H7 (cell line): ENCODE data around the gene GALNTL6. TPM values are rescaled to one million over a fixed set of nuclear protein-coding genes. Genes with fewer than 3 reads are reported as not detected.

ENCODE experiments used
- DNase-seq: peaks from one replicate; pipeline ENCODE4 v3.0.0; 2012
- H3K27me3 ChIP-seq: 2 replicates; pipeline ENCODE4 v1.6.0; 2011; ENCODE audit warnings: mild to moderate bottlenecking, low read length; ENCODE audit not compliant: control insufficient read depth, insufficient read depth
- H3K36me3 ChIP-seq: replicated peaks from 2 replicates; pipeline ENCODE4 v1.5.1; 2011; ENCODE audit warnings: low read length; ENCODE audit not compliant: control insufficient read depth, insufficient read depth
- H3K4me3 ChIP-seq: 2 replicates; pipeline ENCODE4 v1.5.1; 2011; ENCODE audit warnings: low read depth, mild to moderate bottlenecking, control low read depth, low read length, moderate library complexity; ENCODE audit not compliant: insufficient read depth
- total RNA-seq: library from RNA; depleted of rRNA; stranded (reverse); fragments of >200 nt; shearing (Covaris generic); gene quantifications from 2 replicates; pipeline ENCODE4 v1.2.3, GENCODE V29; 2014

GALNTL6 gene
- total RNA-seq, 1 experiment from 2014 or later = 0.24 TPM

DNA sequence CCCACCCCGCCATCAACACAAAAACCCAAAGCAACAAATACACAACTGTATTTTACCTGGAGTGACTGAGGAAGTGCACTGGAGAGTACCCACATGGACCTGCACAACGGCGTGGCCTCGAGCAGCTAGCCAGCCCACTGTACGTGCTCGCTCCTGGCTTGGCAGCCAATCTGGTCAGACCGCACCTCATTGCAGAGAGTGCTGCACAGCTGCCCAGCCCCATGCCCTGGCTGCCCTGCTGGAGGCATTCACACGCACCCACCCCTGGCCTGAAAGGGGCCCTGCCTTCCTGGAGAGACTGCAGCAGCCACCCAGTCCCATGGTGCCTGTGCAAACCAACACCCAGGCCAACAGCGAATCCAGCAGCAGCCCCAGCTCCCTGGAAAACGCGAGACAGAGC is 116.3 kb downstream of the GALNTL6 start:
- Histone ChIP-seq H3K4me3 (no peak overlapping the region), H3K36me3 (no peaks in the 10 kb centered on the region), H3K27me3 (no peaks in the 10 kb centered on the region)
- no peak for DNase-seq

DNA sequence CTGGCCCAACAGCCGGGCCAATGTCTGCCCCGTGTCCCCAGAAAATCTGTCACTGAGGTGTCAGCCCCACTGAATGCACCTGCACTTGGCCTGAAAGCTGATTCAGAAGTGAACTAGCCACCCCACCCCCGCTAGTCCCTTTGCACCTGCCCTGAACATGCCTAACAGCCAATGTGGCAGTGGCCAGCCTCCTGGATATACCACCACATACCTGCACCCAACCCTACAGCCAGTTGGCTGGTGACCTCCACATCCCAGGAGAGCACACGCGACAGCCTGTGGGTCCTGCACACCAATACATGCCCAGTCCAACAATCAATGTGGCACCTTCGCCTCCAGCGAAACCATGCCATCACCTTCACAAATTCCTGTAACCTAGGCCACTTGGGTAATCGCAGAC is 116.7 kb downstream of the GALNTL6 start:
- Histone ChIP-seq H3K36me3 (no peaks in the 10 kb centered on the region), H3K4me3 (no peak overlapping the region), H3K27me3 (no peaks in the 10 kb centered on the region)
- no peak for DNase-seq

DNA sequence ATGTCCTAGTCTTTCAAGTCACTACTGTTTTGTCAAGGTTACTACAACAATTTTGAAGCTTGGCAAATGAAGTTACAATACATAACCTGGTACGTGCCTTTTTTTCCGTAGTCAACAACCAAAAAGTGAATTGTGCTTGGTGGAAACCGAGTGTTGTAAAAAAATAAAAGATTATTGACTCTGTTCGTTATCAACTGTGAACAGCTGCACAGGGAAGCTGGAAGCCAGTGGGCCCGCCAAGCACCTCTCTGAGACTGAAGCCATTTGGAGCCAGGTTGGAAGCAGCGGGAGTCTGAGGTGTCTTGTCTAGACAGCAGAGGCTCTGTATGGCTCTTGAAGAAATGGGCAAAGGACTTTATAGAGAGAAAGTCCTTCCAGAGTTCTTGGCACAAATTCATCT is 119.0 kb downstream of the GALNTL6 start:
- DNase-seq = no peak

DNA sequence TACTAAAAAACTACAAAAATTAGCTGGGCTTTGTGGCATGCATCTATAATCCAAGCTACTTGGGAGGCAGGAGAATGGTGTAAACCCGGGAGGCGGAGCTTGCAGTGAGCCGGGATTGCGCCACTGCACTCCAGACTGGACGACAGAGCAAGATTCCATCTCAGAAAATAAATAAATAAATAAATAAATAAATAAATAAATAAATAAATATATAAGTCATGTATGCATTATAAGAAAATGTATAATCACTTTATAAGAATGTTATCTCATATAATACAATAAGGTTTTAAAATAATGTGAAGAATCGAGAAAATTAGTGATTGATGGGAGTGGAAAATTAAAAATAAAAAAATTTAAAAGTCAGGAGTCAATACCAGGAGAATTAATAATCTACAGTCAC is 127.5 kb downstream of the GALNTL6 start:
- no peaks in the 10 kb centered on the region for H3K36me3 ChIP-seq
- no peak overlapping the region for H3K4me3 ChIP-seq
- H3K27me3 ChIP-seq = no peaks in the 10 kb centered on the region
- DNase-seq = no peak

More for the DNA sequence above, 119.0 kb downstream of the GALNTL6 start:
- Histone ChIP-seq H3K27me3 (no peaks in the 10 kb centered on the region), H3K4me3 (no peak overlapping the region), H3K36me3 (no peaks in the 10 kb centered on the region)

DNA sequence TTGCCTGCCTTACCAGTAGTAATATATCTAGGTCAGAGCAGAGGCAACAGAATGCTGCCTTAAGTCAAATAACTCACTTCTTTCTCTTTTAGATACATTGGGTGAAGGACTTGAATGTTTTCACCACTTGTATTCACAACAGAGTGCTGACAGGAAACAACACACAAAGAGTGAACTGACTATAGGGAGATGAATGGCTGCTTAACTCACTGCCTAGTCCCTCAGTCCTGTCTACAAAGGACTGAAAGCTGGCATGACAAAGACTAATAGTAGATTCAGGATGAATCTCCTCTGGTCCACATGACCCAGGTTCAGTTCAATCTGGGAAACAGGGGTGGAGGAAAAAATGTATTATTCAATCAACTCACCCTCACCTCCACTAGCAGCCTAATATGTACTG is 134.2 kb downstream of the GALNTL6 start:
- no peak for DNase-seq
- no peaks in the 10 kb centered on the region for H3K27me3 ChIP-seq

DNA sequence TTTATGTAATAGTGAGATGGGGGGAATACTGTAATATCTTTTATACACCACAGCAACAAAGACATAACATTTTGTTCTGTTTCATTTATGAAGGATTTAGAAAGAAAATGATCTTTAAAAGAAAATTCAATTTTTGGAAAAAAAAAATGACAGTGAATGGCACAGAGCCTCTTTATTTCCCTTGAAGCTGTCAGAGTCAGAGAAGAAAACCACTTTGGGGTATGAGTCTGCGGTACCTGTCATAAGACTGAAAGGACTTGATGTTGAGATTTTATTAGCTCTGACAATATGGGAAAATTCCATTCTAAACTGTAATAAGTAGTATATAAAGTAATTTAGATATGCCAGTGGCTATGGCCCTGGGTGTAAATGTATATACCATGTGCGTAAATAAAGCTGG is 134.8 kb downstream of the GALNTL6 start:
- no peaks in the 10 kb centered on the region for H3K36me3 ChIP-seq
- H3K27me3 ChIP-seq = no peaks in the 10 kb centered on the region
- no peak for DNase-seq
- H3K4me3 ChIP-seq = no peak overlapping the region

More for the DNA sequence above, 134.2 kb downstream of the GALNTL6 start:
- Histone ChIP-seq H3K4me3 (no peak overlapping the region), H3K36me3 (no peaks in the 10 kb centered on the region)

DNA sequence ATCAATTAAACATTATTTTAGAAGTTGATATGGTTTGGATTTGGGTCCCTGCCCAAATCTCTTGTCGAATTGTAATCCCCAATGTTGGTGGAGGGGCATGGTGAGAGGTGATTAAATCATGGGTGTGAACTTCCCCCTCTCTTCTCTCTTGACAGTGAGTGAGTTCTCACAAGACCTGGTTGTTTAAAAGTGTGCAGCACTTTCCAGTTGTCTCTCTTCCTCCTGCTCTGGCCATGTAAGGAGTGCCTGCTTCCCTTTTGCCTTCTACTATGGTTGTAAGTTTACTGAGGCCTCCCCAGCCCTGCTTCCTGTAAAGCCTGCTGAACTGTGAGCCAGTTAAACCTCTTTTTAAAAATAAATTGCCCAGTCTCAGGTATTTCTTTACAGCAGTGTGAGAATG is 141.4 kb downstream of the GALNTL6 start:
- Histone ChIP-seq H3K36me3 (no peaks in the 10 kb centered on the region), H3K4me3 (no peak overlapping the region), H3K27me3 (no peaks in the 10 kb centered on the region)
- DNase-seq = no peak

DNA sequence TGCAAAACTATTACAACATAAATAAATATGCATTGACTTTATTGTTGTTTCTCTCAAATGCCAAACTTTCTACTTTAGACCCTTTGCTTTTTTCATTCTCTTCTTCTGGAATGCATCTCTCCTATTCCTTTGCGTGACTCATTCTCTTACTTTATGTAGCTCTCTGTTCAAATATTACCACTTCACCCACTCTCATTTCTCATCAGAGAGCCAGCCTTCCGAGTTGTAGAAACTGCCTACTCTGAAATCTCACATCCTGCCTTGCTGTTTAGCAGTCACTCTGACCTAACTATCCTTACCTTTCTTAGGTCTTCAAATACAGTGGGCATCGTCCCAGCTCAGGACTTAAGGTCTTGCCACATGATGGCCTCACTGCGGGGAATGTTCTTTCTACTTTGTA is 143.5 kb downstream of the GALNTL6 start:
- no peak for DNase-seq
- no peaks in the 10 kb centered on the region for H3K27me3 ChIP-seq

DNA sequence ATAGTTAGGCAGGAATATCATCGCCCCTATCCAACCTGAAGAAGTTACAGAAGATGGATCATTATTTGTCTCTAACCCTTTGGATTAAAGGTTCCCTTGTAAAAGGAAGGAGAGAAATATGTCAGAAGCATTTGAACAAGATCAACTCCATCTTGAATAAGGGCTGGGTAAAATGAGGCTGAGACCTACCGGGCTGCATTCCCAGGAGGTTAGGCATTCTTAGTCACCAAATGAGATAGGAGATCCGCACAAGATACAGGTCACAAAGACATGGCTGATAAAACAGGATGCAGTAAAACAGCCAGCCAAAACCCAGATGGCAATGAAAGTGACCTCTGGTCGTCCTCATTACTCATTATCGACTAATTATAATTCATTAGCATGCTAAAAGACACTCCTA is 148.9 kb downstream of the GALNTL6 start:
- Histone ChIP-seq H3K36me3 (no peaks in the 10 kb centered on the region), H3K27me3 (no peaks in the 10 kb centered on the region), H3K4me3 (no peak overlapping the region)
- no peak for DNase-seq

More for the DNA sequence above, 143.5 kb downstream of the GALNTL6 start:
- H3K4me3 ChIP-seq = no peak overlapping the region
- no peaks in the 10 kb centered on the region for H3K36me3 ChIP-seq

DNA sequence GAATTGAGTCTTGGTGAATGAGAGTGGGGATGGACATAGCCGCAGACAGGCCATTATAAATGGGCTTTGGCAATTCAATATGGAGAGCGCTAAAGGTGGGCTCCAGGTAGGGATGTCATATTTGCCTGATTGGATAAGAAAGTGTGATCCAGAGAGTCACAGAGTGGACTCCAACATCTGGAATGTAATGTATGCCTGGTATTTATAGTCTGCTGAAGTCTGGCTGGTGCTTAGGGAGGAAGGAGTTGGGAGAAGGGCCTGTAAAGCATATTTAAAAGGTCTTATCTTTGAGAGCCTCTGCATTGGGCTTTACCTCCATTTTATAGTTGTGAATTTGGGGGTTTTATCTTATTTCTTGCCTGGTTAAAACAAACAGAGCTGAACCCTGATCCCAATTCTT is 153.2 kb downstream of the GALNTL6 start:
- no peak overlapping the region for H3K4me3 ChIP-seq
- H3K27me3 ChIP-seq = no peaks in the 10 kb centered on the region
- H3K36me3 ChIP-seq = no peaks in the 10 kb centered on the region
- no peak for DNase-seq

DNA sequence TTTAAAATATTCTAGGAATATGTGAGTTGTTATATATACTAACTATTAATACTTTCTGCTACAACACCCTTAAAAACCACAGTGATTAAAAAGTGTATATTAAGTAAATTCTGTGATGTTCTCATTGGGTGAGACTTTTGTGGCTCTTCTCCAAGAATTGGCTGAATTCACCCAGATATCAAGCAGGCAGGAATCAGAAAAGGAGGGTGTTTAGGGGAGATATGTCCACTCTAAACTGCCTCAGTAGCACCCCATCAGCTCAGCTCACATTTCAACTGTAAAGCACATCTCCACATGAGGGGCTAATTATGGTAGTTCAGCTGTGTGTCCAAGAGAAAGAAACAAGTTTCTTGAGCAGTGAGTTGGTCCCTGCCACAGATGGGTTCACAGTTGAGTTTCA is 165.0 kb downstream of the GALNTL6 start:
- Histone ChIP-seq H3K4me3 (no peak overlapping the region), H3K27me3 (no peaks in the 10 kb centered on the region), H3K36me3 (no peaks in the 10 kb centered on the region)
- DNase-seq = no peak

DNA sequence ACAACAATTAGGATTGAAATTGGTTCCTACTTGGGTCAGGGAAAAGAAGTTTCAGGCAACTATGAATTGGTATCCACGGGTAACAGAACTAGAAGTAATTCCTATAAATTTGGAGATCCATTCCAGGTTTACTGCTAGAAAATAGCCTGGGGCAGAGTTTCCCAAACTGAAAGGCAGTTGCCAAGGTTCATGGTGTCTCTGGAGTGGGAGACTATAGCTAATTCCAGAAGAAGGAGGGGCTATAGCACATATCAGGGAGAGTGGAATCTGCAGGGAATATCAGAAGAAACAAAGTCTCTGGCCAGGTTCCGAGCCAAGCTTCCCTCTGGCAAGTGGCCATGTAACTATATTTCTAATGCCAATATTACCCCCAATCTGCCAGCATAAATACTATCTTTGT is 166.3 kb downstream of the GALNTL6 start:
- Histone ChIP-seq H3K27me3 (no peaks in the 10 kb centered on the region), H3K4me3 (no peak overlapping the region), H3K36me3 (no peaks in the 10 kb centered on the region)
- DNase-seq = no peak

DNA sequence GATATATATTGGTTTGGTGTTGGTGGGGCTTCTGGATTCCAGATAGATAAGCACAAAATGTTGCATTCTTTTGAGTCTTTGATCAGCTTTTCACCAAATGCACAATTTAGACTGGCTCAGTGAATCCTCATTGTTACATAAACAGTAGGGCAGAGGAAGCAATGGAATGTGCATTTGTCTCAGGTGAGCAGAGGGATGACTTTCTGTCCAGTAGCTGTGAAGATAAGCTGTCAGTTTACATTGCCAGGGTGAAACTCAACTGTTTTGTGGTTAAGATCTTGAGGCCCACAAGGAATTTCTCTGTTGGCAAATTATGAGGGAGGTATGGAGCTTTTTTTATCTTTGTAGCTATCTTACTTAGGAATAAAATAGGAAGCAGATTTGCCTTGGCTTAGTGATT is 168.0 kb downstream of the GALNTL6 start:
- H3K36me3 ChIP-seq = no peaks in the 10 kb centered on the region
- no peak for DNase-seq
- no peak overlapping the region for H3K4me3 ChIP-seq
- H3K27me3 ChIP-seq = no peaks in the 10 kb centered on the region

DNA sequence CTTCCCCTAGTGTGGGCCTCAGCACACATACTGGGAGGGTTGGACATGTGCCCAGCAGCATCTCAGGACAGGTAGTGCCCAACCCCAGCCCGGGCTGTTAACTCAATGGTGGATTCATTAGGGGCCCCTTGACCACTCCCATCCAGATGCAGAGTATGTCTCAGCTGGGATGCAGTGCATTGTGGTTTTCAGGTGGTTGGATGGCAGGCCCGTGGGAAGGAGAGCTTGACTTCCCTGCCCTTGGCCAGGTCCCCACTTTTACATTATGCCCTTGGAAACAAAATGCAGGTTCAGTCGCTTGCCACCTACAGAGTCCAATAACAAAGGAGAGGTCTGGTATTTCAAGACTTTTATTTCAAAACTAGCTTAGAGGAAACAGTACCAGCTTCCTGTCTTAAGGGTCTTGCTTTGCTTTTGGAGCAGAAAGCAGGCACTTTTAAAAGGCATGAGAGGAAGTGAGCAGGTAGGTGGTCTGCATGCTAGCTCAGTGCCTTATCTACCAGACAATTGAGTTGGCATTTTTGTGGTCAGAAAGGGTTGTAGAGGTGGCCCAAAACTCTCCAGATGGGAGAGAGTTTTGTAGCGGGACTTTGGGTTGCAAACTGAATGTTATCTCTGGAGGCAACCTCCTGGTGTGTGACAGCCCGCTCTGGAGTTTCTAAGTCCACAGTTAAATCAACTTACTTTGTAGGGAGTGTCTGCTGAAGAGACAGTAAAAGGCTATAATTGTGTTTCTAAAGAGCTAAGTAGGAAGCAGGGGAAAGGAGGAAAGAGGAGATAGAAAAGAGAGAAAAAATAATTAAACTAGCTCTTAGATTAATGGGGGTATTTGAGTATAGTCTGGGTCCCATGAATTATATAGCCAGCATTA is 171.0 kb downstream of the GALNTL6 start:
- Histone ChIP-seq H3K27me3 (no peaks in the 10 kb centered on the region), H3K36me3 (no peaks in the 10 kb centered on the region), H3K4me3 (no peak overlapping the region)
- no peak for DNase-seq

DNA sequence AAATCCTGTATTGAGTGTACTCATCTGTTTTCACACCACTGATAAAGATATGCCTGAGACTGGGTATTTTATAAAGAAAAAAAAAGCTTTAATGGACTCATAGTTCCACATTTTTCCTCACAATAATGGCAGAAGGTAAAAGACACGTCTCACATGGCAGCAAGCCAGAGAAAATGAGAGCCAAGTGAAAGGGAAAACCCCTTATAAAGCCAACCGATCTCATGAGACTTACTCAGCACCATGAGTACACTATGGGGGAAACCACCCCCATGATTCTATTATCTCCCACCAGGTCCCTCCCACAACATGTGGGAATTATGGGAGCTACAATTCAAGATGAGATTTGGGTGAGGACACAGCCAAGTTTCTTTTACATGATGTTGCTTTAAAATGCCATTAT is 171.9 kb downstream of the GALNTL6 start:
- no peaks in the 10 kb centered on the region for H3K36me3 ChIP-seq

More for the DNA sequence above, 171.9 kb downstream of the GALNTL6 start:
- no peak for DNase-seq
- no peak overlapping the region for H3K4me3 ChIP-seq
- no peaks in the 10 kb centered on the region for H3K27me3 ChIP-seq
